ENCODE results near the gene GTF3A. TPM values are rescaled to one million over a fixed set of nuclear protein-coding genes. Genes with fewer than 3 reads are reported as not detected.
"Not testable (repeated sequence)": the region's sequence is repeated elsewhere in the genome, so short reads cannot be mapped to it uniquely, and the experiment has no call there.

Gene GTF3A
- total RNA-seq: 52.2 TPM

DNA sequence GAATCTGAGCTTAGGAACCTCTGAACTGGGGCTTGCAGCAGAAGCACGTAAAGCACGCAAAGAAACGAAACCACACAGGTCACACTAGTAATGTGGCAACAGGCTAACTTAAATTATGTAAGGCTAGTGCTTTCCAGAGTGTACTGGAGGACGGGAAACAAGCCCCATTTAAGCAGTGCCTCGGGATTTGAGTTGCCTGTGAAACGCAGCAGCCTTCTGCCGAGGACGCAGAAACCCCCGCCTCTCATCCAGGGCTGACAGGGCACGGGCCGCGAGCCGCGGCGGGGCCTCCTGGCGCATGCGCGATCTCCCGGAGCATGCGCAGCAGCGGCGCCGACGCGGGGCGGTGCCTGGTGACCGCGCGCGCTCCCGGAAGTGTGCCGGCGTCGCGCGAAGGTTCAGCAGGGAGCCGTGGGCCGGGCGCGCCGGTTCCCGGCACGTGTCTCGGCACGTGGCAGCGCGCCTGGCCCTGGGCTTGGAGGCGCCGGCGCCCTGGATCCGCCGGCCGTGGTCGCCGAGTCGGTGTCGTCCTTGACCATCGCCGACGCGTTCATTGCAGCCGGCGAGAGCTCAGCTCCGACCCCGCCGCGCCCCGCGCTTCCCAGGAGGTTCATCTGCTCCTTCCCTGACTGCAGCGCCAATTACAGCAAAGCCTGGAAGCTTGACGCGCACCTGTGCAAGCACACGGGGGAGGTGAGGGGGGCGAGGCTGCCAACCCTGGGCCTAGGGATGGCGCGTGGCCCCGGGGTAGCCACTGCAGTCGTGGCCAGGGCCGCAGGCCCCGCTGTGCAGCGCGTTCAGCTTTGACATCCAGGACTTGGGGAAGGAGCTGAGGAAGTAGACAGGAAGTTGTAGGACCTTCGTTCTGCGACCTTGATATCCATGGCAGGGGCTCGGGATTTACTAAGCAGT is at the start of gene GTF3A:
TSS of gene GTF3A (plus strand) at position 374 of the 912 bp plus-strand sequence.
- ATAC-seq (peak; percentile 96), DNase-seq (ENCODE audit: low spot score) (peak; percentile 90)
- intact Hi-C loops (cut with DNase I): loop anchor here (5.0 kb wide), 1 partner anchor 637 kb away; no protein-coding TSS in a partner anchor

DNA sequence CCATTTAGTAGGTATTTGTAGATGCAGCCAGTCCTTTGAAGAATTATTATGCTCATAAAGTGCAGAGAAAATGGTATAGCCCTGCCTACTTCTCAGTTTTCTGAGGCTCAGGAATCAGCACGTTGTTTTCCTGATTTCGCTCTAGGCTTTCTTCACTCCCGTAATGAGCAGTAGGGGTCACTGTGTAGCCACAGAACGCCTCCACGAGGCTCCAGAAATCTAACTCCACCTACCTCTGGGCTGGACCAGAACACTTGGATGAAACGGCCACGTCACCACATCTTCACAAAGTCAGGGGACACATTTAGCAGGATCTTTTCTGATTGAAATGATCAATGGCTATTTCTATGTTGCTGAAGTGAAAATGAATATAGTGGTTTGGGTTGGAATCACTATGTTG is 49.8 kb upstream of the GTF3A start:
- peak; percentile 92 for ATAC-seq
- peak; percentile 70 for DNase-seq (ENCODE audit: low spot score)
- intact Hi-C loops (cut with DNase I): no loop called here

DNA sequence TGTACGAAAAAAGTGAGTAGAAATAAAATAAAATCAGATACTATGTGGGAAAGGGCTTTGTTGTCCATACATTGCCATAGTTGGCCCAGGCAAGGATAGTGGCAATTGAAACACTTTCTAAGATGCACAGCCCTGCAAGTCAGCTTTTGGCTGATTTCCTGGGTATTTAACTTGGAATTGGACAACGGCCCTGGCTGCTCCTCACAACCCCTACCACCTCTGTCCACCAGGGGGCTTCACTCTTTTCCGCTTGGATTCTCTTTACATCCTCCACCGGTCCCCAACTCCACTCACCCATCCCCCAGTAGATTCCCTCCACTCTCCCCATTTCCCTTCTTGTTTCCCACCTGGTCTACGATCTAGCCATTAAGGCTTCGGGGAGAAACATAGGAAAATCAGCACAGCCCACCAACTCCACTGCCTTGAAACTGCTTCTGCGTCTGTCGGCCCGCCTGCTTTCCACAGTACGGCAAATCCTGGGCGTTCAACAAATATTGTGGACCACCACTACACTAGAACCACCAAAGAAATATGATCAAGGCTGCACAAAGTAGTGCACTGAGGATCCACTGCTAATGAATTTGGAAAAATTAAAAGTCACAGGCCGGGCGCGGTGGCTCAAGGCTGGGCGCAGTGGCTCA is 48.6 kb upstream of the GTF3A start:
- ATAC-seq (peak; percentile 70), DNase-seq (ENCODE audit: low spot score) (peak; percentile 78)
- intact Hi-C loops (cut with DNase I): no loop called here

DNA sequence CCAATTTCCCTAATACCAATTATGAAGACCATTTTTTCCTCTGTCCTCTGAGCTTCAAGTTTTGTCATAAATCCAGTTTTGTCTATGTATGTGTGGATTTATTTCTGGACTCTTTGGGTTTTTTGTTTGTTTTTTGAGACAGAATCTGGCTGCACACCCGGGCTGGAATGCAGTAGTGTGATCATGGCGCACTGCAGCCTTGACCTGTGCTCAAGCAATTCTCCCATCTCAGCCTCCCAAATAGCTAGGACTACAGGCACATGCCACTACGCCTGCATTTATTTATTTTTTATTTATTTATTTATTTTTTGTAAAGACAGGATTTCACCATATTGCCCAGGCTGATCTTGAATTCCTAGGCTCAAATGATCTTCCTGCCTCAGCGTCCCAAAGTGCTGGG is 45.3 kb upstream of the GTF3A start:
- DNase-seq (ENCODE audit: low spot score) (no peak), ATAC-seq (no peak)
- intact Hi-C loops (cut with DNase I): no loop called here

DNA sequence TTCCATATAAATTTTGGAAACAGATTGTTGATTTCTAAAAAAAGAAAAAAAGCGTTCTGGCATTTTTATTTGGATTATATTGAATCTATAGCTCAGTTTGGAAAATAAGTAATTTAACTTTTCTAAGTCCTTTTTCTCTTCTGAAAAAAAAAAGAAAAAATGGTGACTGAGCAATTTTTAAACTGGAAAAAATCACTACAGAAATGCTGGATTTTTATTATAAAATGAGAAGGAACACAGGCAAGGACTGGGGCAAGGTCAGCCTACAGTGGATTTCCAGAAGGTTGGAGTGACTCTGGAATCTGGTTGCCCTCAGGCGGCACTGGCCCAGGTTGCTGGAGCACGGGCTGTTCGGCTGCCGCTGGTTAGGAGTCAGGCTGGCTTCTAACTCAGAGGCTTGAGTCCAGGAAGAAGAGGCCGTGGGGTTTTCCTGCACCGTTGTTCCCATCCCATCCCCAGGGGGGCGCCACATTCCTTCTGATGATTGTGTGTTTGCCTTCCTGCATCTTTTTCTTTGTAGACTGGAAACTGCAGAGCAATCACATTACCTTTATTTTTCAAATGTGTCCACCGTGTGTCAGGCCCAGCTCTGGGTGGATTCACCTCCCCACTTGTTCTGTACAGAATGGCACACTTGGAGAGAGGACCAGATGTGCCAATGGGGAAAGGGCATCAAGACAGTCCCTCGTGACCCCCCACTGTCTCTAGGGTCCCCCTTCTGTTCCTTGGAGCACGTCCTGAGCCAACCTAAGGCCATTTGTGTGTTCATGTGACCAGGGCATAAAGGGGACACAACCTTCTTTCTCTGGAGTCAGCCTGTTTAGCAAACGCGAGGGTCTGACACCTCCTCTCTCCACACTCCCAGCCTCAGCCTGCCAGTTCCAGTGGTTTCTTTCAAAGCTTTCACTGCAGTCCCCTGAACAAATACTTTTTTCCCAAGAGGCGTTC is 44.5 kb upstream of the GTF3A start:
- no peak for DNase-seq (ENCODE audit: low spot score)
- intact Hi-C loops (cut with DNase I): loop anchor here (10.0 kb wide), 1 partner anchor 65 kb away; no protein-coding TSS in a partner anchor
- no peak for ATAC-seq

DNA sequence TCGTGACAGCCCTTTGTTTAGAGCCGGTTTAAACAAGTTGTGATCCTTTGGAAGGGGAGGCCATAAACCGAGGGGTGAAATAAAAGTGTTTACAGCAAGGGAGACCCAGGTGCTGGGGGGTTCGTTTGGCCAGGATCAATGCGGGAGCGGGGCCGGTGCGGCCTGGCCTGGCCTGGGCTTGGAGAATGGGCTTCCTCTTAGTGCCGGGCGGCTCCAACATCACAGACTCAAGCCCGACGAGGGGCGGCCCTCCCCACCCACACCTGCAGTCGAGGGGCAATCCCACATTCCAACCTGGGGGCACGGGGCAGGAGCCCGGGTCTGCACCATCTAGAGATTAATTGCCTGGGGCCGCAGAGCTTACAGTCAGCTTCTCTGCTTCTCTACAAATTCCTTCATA is 42.8 kb upstream of the GTF3A start:
- DNase-seq (ENCODE audit: low spot score) (no peak), ATAC-seq (no peak)
- intact Hi-C loops (cut with DNase I): loop anchor here (10.0 kb wide), 1 partner anchor 63 kb away; no protein-coding TSS in a partner anchor

DNA sequence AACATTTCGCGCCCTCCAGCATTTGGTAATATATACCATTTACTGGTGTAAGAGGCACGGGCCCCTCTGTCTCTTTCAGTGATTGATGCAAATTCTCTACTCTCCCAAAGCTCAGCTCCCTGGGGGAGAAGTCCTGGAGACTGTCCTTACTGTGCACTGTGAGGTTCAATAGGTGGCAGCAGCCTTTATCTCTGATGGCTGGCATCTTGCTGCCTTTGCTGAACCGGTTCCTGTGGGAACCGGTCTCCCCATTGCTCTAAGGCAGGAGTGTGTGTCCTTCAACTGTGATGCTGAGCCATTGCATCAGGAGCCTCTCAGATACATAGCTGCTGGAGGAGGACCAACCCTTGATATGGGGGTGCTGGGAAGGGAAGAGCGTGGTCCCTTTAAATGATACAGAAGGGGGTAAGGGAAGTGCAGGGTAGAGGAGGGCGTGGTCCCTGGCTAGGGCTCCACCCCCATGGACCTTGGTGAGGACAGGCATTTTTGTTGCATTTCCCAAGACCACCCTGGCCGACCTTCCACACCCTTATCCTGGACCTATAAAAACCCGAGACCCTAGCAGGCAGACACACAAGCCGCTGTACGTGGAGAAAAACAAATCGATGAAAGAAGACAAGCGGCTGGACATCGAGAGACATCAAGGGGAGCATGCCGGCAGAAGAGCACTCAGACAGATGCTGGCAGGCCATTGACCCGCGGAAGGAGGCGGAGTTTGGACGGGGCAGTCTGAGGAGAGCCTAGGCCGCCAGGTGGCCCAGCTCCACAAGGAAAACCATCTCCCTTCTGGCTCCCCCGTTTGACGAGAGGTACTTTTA is 41.1 kb upstream of the GTF3A start:
- DNase-seq (ENCODE audit: low spot score) (no peak), ATAC-seq (no peak)
- intact Hi-C loops (cut with DNase I): loop anchor here (10.0 kb wide), 1 partner anchor 61 kb away; no protein-coding TSS in a partner anchor

DNA sequence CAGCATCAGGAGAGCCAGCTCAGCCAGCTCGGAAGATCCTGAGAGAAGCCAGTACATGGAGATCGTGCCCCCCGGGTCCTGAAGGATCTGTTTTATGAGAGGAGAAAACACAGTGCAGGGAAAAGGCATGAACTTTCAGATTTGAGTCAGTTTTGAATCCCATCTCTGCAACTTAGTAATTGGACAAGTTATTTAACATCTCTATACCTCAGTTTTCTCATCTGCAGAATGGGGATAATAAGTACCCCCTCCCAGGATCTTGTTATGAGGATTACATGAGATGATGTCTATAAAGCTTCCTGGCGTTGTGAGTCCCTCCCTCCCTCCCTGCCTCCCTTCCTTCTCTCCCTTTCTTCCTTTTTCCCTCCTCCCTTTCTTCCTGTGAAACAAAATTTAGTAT is 40.1 kb upstream of the GTF3A start:
- intact Hi-C loops (cut with DNase I): loop anchor here (10.0 kb wide), 1 partner anchor 61 kb away; no protein-coding TSS in a partner anchor
- ATAC-seq: no peak
- no peak for DNase-seq (ENCODE audit: low spot score)

DNA sequence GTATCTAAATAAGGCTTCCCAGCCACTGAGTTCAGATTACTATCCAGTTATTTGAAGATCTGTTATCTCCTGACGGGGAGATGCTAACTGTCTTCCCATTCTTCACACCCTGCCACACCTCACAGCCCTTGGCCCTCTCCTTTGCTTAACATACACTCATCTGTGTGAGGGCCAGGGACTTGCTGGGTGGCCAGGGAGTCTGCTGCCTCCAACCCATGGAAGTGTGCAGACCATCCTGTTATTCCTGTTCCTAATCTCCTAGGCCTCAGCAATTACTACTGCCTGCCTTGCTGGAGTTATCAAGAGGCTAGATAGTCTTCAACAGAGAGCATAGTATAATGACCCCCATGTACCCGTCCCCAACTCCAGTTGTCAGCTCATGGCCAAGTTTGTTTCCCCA is 36.2 kb upstream of the GTF3A start:
- DNase-seq (ENCODE audit: low spot score): no peak
- intact Hi-C loops (cut with DNase I): loop anchor here (10.0 kb wide), 1 partner anchor 57 kb away; no protein-coding TSS in a partner anchor
- no peak for ATAC-seq

DNA sequence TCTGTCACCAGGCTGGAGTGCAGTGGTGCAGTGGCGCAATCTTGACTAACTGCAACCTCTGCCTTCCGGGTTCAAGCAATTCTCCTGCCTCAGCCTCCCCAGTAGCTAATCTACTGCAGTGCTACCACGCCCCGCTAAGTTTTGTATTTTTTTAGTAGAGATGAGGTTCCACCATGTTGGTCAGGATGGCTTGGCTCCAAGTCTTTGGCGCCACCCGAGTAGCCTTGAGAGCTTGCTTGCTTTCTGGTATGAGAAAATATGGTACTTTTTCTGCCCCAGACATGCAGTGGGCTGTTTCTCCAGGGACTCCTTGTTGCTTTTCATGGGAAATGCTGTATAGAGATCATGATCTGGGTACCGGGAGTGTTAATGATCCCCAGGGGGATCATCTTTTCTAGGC is 34.5 kb upstream of the GTF3A start:
- DNase-seq (ENCODE audit: low spot score) (no peak), ATAC-seq (no peak)
- intact Hi-C loops (cut with DNase I): loop anchor here (10.0 kb wide), 1 partner anchor 55 kb away; no protein-coding TSS in a partner anchor

DNA sequence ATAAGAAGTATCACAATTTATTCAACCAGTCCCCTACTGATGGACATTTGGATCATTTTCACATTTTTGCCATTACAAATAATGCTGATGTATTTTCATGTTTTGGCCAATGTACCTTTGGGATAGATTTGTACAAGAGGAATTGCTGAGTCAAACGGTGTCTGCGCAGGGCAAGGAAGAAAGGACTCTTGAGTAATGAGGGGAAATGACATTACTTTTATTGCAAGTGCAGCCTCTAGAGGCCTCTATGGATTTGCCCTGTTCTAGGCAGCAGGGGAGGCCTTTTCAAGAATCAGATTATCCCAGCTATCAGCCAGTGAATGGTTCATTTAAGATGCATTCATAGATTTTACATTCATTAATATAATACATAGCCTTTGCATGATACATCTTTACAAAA is 32.9 kb upstream of the GTF3A start:
- no peak for DNase-seq (ENCODE audit: low spot score)
- intact Hi-C loops (cut with DNase I): no loop called here
- no peak for ATAC-seq

DNA sequence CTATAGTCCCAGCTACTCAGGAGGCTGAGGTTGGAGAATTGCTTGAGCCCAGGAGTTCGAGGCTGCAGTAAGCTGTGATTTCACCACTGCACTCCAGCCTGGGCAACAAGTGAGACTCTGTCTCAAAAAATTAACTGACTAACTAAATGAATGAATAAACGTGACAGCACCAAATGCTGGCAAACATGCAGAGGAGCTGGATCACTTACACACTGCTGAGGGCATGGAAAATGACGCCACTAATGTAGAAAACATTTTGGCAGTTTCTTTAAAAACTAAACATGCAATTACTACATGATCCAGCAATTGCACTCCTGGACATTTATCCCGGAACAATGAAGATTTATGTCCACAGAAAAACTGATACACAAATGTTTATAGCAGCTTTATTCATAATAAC is 31.3 kb upstream of the GTF3A start:
- intact Hi-C loops (cut with DNase I): no loop called here
- DNase-seq (ENCODE audit: low spot score) (no peak), ATAC-seq (no peak)

DNA sequence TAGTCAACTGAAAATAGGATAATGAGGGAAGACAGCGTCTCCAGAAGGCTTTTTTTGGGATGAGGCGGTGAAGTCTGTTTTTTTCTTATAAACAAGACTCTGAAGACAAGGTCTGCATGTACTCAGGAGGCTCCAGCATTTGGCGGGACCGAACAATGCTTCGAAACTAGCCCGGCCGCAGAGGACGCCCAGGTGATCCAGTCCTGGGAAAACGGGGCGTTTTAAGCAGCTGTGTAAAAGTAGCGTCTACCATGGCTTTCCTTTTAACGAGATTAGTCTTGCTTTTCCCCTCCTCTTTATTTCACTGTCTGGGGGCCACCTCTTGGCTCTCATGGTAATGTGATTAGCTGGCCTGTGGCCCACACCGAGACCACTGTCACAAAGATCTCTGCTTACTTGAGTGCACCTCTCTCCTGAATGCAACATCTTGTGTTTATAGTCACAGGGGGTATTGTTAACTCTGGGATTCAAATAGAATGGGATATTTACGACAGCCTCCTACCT is 29.4 kb upstream of the GTF3A start:
- DNase-seq (ENCODE audit: low spot score): no peak
- intact Hi-C loops (cut with DNase I): no loop called here
- no peak for ATAC-seq

DNA sequence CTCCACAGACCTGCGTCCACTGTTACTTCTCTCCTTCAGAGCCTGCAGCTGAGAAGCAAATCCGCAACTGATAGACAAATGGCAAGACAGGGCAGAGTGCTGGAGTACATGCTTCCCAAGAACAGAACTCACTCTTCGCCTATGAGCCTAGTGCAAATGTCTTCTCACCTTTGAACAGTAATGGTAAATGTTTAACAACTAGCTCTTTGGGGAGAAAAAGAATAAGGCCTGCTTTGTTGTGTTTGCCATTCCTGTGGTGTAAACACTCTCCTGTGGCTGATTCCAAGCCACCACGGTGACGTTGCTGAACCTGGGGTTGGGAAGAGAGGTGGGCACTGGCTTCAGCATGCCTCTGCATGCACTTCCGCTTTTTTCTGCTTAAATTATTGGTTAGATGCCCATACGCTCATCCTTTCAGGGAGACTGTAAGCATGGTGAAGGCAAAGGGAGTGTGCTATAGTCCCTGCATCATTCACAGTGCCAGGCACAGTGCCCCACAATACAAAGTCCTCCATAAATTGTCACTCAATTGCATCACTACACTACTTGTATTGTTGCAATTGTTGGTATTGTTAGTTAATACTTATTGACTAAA is 28.1 kb upstream of the GTF3A start:
- ATAC-seq (no peak), DNase-seq (ENCODE audit: low spot score) (no peak)
- intact Hi-C loops (cut with DNase I): no loop called here

DNA sequence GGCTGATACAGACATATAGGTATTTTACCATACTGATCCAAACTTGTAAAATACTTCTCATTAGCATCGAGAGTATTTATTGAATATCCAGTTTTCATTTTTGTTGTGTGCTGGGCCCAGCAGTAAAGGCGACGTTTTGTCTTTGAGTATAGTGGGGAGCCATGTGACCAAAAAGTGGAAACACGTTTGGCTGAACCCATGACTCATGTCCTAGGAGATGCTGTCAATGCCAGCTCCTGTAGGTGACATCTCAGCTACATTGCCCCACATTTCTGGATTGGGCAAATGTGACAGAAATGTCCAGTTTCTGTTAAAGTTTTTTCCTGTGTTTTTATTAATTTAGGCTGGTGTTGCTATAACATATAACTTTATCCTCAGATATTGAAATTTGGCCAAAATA is 26.1 kb upstream of the GTF3A start:
- no peak for ATAC-seq
- no peak for DNase-seq (ENCODE audit: low spot score)
- intact Hi-C loops (cut with DNase I): no loop called here

DNA sequence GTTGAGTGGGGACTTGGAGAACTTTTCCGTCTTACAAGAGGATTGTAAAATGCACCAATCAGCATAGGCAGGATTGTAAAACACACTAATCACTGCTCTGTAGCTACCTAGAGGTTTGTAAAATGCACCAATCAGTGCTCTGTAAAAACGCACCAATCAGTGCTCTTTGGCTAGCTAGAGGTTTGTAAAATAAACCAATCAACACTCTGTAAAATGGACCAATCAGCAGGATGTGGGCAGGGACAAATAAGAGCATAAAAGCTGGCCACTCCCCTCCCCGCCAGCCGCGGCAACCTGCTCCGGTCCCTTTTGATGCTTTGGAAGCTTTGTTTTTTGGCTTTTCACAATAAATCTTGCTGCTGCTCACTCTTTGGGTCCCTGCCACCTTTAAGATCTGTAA is 24.0 kb upstream of the GTF3A start:
- intact Hi-C loops (cut with DNase I); DNase-seq (ENCODE audit: low spot score); ATAC-seq: not testable (repeated sequence)

DNA sequence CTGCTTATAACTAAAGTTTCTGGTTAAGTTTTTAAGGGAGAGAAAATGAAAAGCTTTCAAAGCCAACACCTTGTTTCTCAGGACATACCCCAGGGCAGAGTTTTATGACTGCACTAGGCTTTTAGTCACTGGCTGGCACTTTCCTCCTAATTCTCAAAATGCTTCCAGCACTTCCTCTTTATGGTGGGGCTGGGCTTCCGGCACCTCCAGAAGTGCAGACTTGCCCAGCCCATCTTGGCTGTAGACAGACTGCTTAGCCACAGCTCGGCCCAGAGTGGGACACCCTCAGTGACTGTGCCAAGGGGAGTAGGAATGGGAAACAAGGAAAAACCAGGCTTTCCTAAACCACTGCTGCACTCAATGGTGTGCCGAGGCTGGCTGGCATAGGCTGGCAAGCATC is 23.2 kb upstream of the GTF3A start:
- intact Hi-C loops (cut with DNase I): no loop called here
- DNase-seq (ENCODE audit: low spot score) (peak; percentile 60), ATAC-seq (peak; percentile 56)
